A549 (cell line): ENCODE data around the gene CABP4. TPM values are rescaled to one million over a fixed set of nuclear protein-coding genes. Genes with fewer than 3 reads are reported as not detected.

Experiments
- ATAC-seq, 2 experiments: fragments of 200-7000 bp in 1 of 2; fragments of >200 bp in 1 of 2; cut with Nextera tagmentation in 1 of 2; cut with Tn5 transposase in 1 of 2; 3 replicates each; pipeline versions ENCODE4 v1.8.0 to v1.9.1; 2018 to 2020; ENCODE audit warnings: mild to moderate bottlenecking in 1 of 2, moderate library complexity in 1 of 2
- CTCF ChIA-PET: fragments of 300-600 bp; sonication (Branson Sonifier 250); formaldehyde crosslinking; extraction: SDS; loops from one replicate; lab custom pipeline; 2021; ENCODE audit warnings: antibody characterized with exemption, inconsistent platforms; lab: Yijun Ruan, JAX
- POLR2A ChIA-PET: fragments of 350-600 bp; formaldehyde crosslinking; extraction: SDS; loops from one replicate; lab custom pipeline; 2021; ENCODE audit warnings: antibody characterized with exemption, inconsistent platforms; lab: Yijun Ruan, JAX
- DNase-seq, 2 experiments: peaks; one replicate each; pipeline versions ENCODE4 v3.0.0 to v3.0.0-alpha.2; 2011 to 2016; ENCODE audit warnings: low read depth in 1 of 2, low spot score in 1 of 2
- FAIRE-seq: peaks from 2 replicates; lab custom pipeline; 2011; peaks lifted over from hg19 to GRCh38; lab: Jason Lieb, UNC
- H3K27ac ChIP-seq, 2 experiments: fragments of >200 bp; sonication (Bioruptor Twin); formaldehyde crosslinking; 3 replicates each; pipeline ENCODE4 v1.5.1; 2016 to 2017
- H3K4me1 ChIP-seq: fragments of >200 bp; sonication (Bioruptor Twin); formaldehyde crosslinking; 3 replicates; pipeline ENCODE4 v1.6.1; 2016
- H3K4me2 ChIP-seq: fragments of >200 bp; sonication (Bioruptor Twin); formaldehyde crosslinking; 3 replicates; pipeline ENCODE4 v1.6.1; 2016
- H3K4me3 ChIP-seq: fragments of >200 bp; sonication (Bioruptor Twin); formaldehyde crosslinking; 3 replicates; pipeline ENCODE4 v1.5.1; 2016
- H3K9me3 ChIP-seq: fragments of >200 bp; sonication (Bioruptor Twin); formaldehyde crosslinking; 3 replicates; pipeline ENCODE4 v1.6.1; 2016
- CBX2 ChIP-seq: fragments of 200-600 bp; sonication (generic); IDR thresholded peaks from 2 replicates; pipeline ENCODE4 v1.6.1; 2016; ENCODE audit warnings: low read depth, mild to moderate bottlenecking, borderline replicate concordance
- CBX8 ChIP-seq: fragments of 200-600 bp; sonication (generic); IDR thresholded peaks from 2 replicates; pipeline ENCODE4 v1.6.1; 2016
- EHF ChIP-seq: fragments of 250-450 bp; sonication (Bioruptor Pico); IDR thresholded peaks from 2 replicates; pipeline ENCODE4 v1.5.0; 2020; ENCODE audit warnings: mild to moderate bottlenecking
- EHMT2 ChIP-seq: fragments of 200-600 bp; sonication (generic); IDR thresholded peaks from 2 replicates; pipeline ENCODE4 v1.6.1; 2016; ENCODE audit warnings: antibody characterized with exemption, low read depth, mild to moderate bottlenecking, moderate library complexity
- ELK1 ChIP-seq: fragments of 150-350 bp; IDR thresholded peaks from 2 replicates; pipeline ENCODE4 v1.6.1; 2014; ENCODE audit warnings: low read depth, mild to moderate bottlenecking, low read length
- ESRRA ChIP-seq: fragments of 150-350 bp; IDR thresholded peaks from 2 replicates; pipeline ENCODE4 v1.6.1; 2014; ENCODE audit warnings: mild to moderate bottlenecking, low read length, borderline replicate concordance
- FOSL2 ChIP-seq, 2 experiments: fragments of 450-650 bp in 1 of 2; fragments of >200 bp in 1 of 2; sonication (Bioruptor Twin) in 1 of 2; formaldehyde crosslinking; IDR thresholded peaks; 2 replicates each; pipeline versions ENCODE4 v1.5.0 to v1.6.1; 2016 to 2020; ENCODE audit warnings: mild to moderate bottlenecking in 1 of 2, moderate library complexity in 1 of 2
- HDAC2 ChIP-seq: fragments of 200-600 bp; sonication (generic); IDR thresholded peaks from 2 replicates; pipeline ENCODE4 v1.6.1; 2016
- HOXA7 ChIP-seq: fragments of 250-450 bp; sonication (Bioruptor Pico); IDR thresholded peaks from 2 replicates; pipeline ENCODE4 v1.5.0; 2020; ENCODE audit warnings: mild to moderate bottlenecking, moderate library complexity
- JUNB ChIP-seq: fragments of >200 bp; sonication (Bioruptor Twin); formaldehyde crosslinking; IDR thresholded peaks from 2 replicates; pipeline ENCODE4 v1.6.1; 2016
- KDM1A ChIP-seq: fragments of 200-600 bp; sonication (generic); IDR thresholded peaks from 2 replicates; pipeline ENCODE4 v1.6.1; 2016; ENCODE audit warnings: low read depth, mild to moderate bottlenecking
- MYC ChIP-seq: IDR thresholded peaks from 2 replicates; pipeline ENCODE4 v1.6.1; 2012; ENCODE audit warnings: mild to moderate bottlenecking, inconsistent platforms, low read length, improper control_type of control experiment, borderline replicate concordance
- PHF8 ChIP-seq: fragments of 200-600 bp; sonication (generic); IDR thresholded peaks from 2 replicates; pipeline ENCODE4 v1.6.1; 2016; ENCODE audit warnings: low read depth, mild to moderate bottlenecking, antibody characterized with exemption, moderate library complexity, borderline replicate concordance
- RAD21 ChIP-seq, 2 experiments: fragments of >200 bp in 1 of 2; sonication (Bioruptor Twin) in 1 of 2; formaldehyde crosslinking in 1 of 2; IDR thresholded peaks in 1 of 2; conservative IDR thresholded peaks in 1 of 2; 2 replicates in 1 of 2; 3 replicates in 1 of 2; pipeline ENCODE4 v1.6.1; 2012 to 2018; ENCODE audit warnings: inconsistent platforms in 1 of 2
- RCOR1 ChIP-seq: fragments of 150-350 bp; IDR thresholded peaks from 2 replicates; pipeline ENCODE4 v1.6.1; 2014; ENCODE audit warnings: antibody characterized with exemption, low read length, low read depth
- RFX5 ChIP-seq: fragments of 450-650 bp; IDR thresholded peaks from 2 replicates; pipeline ENCODE4 v1.7.1; 2014; ENCODE audit warnings: antibody characterized with exemption, mild to moderate bottlenecking, moderate library complexity
- RNF2 ChIP-seq: fragments of 200-600 bp; sonication (generic); IDR thresholded peaks from 2 replicates; pipeline ENCODE4 v1.6.1; 2016; ENCODE audit warnings: low read depth, mild to moderate bottlenecking, antibody characterized with exemption, moderate library complexity, borderline replicate concordance
- SREBF2 ChIP-seq: fragments of 450-650 bp; IDR thresholded peaks from 2 replicates; pipeline ENCODE4 v1.6.1; 2014; ENCODE audit warnings: mild to moderate bottlenecking, moderate library complexity
- ZC3H11A ChIP-seq: fragments of 450-650 bp; IDR thresholded peaks from 2 replicates; pipeline ENCODE4 v1.6.1; 2014; ENCODE audit warnings: antibody characterized with exemption, mild to moderate bottlenecking
- WGBS: methylation state at CpG from one replicate; pipeline ENCODE4 v1.1.6; 2017; ENCODE audit errors: missing lambda C conversion rate; 5-methylcytosine and 5-hydroxymethylcytosine counted together
- polyA plus RNA-seq, 4 experiments: library from polyadenylated mRNA; depleted of rRNA in 3 of 4; stranded (reverse); fragments of >200 nt; fragmentation: RNase III in 1 of 4; extraction: RNeasy Plus Mini Kit Qiagen cat#74134 plus additional on column Dnase treatment in 1 of 4; gene quantifications; 2 replicates in 3 of 4; 3 replicates in 1 of 4; pipeline ENCODE4 v1.2.3, GENCODE V29; 2011 to 2017
- TF ChIP-seq, protein P1 (sequence below): fragments of 200-600 bp; sonication (generic); IDR thresholded peaks from 2 replicates; pipeline ENCODE4 v1.6.1; 2016; ENCODE audit warnings: antibody characterized with exemption, mild to moderate bottlenecking, moderate library complexity
- TF ChIP-seq, protein P2 (sequence below): fragments of 450-650 bp; IDR thresholded peaks from 2 replicates; pipeline ENCODE4 v1.6.1; 2014; ENCODE audit warnings: antibody characterized with exemption
- TF ChIP-seq, protein P3 (sequence below): IDR thresholded peaks from 2 replicates; pipeline ENCODE4 v1.6.1; 2012; ENCODE audit warnings: low read depth, borderline replicate concordance

The CABP4 gene
- polyA plus RNA-seq, 2 of the 4 experiments (the other 2 are of a cell fraction): not detected

DNA sequence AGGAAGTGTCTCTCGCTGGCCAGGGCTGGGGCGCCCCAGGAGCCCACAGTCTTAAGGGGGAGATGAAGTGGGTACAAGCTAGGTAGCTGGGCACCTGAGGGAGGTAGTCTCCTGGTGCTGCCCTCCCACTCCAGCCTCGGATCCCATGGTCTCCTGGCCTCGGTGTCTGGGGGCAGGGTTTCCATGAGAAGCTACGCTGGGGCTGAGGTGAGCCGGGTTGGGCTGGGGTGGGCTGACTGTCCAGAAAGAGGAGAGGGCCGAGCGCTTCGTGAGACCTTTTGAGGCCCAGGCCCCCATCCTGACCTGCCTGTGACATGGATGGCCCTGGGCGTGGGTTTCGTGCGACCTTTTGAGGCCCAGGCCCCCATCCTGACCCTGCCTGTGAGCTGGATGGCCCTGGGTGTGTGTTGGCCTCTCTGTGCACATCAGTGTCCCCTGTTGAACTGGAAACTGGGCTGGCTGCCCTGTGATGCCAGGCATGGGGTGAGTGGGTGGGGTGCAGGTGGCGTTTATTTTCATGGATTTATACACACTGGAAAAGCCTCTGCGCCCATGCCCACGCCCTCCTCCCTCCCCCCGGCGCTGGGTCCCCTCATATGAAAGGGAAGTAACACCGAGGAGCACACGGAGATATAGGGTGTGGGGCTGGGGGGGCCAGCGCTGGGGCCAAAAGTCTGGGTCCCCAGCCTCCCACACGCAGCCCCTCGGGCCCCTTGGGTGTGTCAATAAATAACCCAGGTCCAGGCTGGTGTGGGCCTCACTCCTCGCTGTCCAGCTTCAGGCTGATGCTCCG, 36.3 kb downstream of the CABP4 start (continued):
- TF ChIP-seq, protein P1, sequence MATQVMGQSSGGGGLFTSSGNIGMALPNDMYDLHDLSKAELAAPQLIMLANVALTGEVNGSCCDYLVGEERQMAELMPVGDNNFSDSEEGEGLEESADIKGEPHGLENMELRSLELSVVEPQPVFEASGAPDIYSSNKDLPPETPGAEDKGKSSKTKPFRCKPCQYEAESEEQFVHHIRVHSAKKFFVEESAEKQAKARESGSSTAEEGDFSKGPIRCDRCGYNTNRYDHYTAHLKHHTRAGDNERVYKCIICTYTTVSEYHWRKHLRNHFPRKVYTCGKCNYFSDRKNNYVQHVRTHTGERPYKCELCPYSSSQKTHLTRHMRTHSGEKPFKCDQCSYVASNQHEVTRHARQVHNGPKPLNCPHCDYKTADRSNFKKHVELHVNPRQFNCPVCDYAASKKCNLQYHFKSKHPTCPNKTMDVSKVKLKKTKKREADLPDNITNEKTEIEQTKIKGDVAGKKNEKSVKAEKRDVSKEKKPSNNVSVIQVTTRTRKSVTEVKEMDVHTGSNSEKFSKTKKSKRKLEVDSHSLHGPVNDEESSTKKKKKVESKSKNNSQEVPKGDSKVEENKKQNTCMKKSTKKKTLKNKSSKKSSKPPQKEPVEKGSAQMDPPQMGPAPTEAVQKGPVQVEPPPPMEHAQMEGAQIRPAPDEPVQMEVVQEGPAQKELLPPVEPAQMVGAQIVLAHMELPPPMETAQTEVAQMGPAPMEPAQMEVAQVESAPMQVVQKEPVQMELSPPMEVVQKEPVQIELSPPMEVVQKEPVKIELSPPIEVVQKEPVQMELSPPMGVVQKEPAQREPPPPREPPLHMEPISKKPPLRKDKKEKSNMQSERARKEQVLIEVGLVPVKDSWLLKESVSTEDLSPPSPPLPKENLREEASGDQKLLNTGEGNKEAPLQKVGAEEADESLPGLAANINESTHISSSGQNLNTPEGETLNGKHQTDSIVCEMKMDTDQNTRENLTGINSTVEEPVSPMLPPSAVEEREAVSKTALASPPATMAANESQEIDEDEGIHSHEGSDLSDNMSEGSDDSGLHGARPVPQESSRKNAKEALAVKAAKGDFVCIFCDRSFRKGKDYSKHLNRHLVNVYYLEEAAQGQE: no peak
- TF ChIP-seq RCOR1: no peak
- TF ChIP-seq, all 56 proteins: peak for 0

DNA sequence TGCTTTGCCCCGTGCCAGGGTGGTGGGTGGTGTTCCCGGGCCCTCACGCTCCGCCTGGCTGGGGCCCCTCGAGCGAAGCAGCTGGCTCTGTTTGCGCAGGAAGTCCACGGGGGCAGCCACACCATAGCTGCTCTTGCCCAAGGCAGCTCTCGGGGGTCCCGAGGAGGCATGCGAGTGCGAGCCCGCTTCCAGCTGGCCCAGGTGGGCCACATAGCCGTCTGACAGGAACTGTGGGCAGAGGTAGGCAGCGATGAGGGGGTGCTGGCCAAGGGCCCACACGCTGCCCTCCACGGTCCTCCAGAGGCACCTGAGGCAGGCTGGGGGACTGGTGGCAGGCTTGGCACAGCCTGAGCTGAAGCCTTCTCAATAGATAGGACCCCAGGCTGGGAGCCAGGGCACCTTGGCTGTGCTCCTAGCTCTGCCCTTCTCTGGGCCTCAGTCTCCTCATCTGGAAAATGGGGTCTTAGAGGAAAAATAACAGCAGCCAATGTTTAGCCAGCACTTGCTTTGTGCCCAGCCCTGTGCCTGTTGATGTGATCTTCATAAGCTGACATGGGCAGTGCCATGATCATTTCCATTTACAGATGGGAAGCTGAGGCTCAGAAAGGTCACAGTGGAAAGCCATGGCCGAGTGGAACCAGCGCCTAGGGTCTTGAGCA, 37.0 kb downstream of the CABP4 start:
- Histone ChIP-seq H3K4me2 (no peak overlapping the region), H3K4me1 (no peaks in the 10 kb centered on the region), H3K27ac (no peak overlapping the region), H3K4me3 (no peak overlapping the region), H3K9me3 (no peaks in the 10 kb centered on the region)
- DNase-seq: no peak
- TF ChIP-seq, protein P2, sequence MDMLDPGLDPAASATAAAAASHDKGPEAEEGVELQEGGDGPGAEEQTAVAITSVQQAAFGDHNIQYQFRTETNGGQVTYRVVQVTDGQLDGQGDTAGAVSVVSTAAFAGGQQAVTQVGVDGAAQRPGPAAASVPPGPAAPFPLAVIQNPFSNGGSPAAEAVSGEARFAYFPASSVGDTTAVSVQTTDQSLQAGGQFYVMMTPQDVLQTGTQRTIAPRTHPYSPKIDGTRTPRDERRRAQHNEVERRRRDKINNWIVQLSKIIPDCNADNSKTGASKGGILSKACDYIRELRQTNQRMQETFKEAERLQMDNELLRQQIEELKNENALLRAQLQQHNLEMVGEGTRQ: no peak
- peak; percentile 70; the same call in 1 of the 2 replicates for TF ChIP-seq KDM1A
- WGBS: 92% methylated on average over 15 of the region's 19 CpGs
- no peak for FAIRE-seq
- ATAC-seq: no peak
- ChIA-PET POLR2A (interaction anchor here (0.7 to 1.3 kb wide), 2 partner anchors 9 kb away, joined by 3 to 5 read pairs; partner anchors contain the start of gene AIP), CTCF (interaction anchor here (0.7 to 2.8 kb wide), 10 partner anchors 9 to 229 kb away, joined by 3 to 10 read pairs (median 3); partner anchors contain the start of genes AIP, GSTP1, PPP1CA and TMEM134)

- WGBS: 95% methylated on average over 18 of the region's 46 CpGs
- TF ChIP-seq CBX2: no peak
- TF ChIP-seq MYC: no peak
- no peak for TF ChIP-seq RAD21 (conservative IDR thresholded peaks at IDR 0.05 in 1 of 2, IDR thresholded peaks at IDR 0.05 in 1 of 2)
- no peak for TF ChIP-seq RFX5
- no peak for TF ChIP-seq RNF2
- TF ChIP-seq ZC3H11A: no peak
- no peak for TF ChIP-seq EHF
- TF ChIP-seq CBX8: no peak
- no peak for TF ChIP-seq JUNB
- no peak for TF ChIP-seq ESRRA
- no peak for TF ChIP-seq HOXA7 (CRISPR knock-in tag)
- TF ChIP-seq EHMT2: no peak
- no peak for TF ChIP-seq PHF8
- no peak for TF ChIP-seq FOSL2 (IDR thresholded peaks at IDR 0.05)
- no peak for TF ChIP-seq FOSL2 (CRISPR knock-in tag; IDR thresholded peaks at IDR 0.05)
- TF ChIP-seq ELK1: no peak
- TF ChIP-seq, protein P3, sequence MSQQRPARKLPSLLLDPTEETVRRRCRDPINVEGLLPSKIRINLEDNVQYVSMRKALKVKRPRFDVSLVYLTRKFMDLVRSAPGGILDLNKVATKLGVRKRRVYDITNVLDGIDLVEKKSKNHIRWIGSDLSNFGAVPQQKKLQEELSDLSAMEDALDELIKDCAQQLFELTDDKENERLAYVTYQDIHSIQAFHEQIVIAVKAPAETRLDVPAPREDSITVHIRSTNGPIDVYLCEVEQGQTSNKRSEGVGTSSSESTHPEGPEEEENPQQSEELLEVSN: no peak
- no peak for TF ChIP-seq HDAC2
- no peak for TF ChIP-seq SREBF2
- no peak for DNase-seq
- ATAC-seq: peak in 1 of 2 experiments; percentile 10; a peak in 3 of 6 replicates
- H3K4me1 ChIP-seq: no peaks in the 10 kb centered on the region
- no peaks in the 10 kb centered on the region for H3K9me3 ChIP-seq
- no peak overlapping the region for H3K4me3 ChIP-seq
- FAIRE-seq: no peak
- ChIA-PET POLR2A (interaction anchor here (0.7 kb wide), 1 partner anchor 10 kb away, joined by 3 read pairs; the partner anchor contains the start of gene AIP), CTCF (interaction anchor here (0.9 to 2.8 kb wide), 6 partner anchors 10 to 230 kb away, joined by 3 to 10 read pairs (median 4); partner anchors contain the start of genes AIP and PPP1CA)
- no peak overlapping the region for H3K27ac ChIP-seq
- no peak overlapping the region for H3K4me2 ChIP-seq
Measured at GRCh38 chr11:67492801-67493547, 37.8 kb downstream of the CABP4 start.
